Activated T-cell treated with anti-CD3 and anti-CD28 coated beads, Interleukin-2, amount 50 U/mL, for 24 hours (primary cell): ENCODE data around the gene HTRA3.

Experiments
- DNase-seq: peaks from one replicate; pipeline ENCODE4 v3.0.0-alpha.2; 2020
- H3K27ac Mint-ChIP-seq: 2 replicates; pipeline ENCODE4 v1.8.0; 2020; ENCODE audit warnings: mild to moderate bottlenecking, mixed read lengths
- H3K27me3 Mint-ChIP-seq: 2 replicates; pipeline ENCODE4 v1.8.0; 2020; ENCODE audit warnings: mixed read lengths
- H3K36me3 Mint-ChIP-seq: 2 replicates; pipeline ENCODE4 v1.8.0; 2020; ENCODE audit warnings: low read depth, mixed read lengths
- H3K4me1 Mint-ChIP-seq: 2 replicates; pipeline ENCODE4 v1.8.0; 2020; ENCODE audit warnings: low read depth, mixed read lengths
- H3K4me3 Mint-ChIP-seq: 2 replicates; pipeline ENCODE4 v1.8.0; 2020; ENCODE audit warnings: mild to moderate bottlenecking, moderate library complexity, mixed read lengths
- H3K9me3 Mint-ChIP-seq: 2 replicates; pipeline ENCODE4 v1.8.0; 2020; ENCODE audit warnings: mixed read lengths

The HTRA3 gene

GRCh38 chr4:8239226-8239625, 30.3 kb upstream of the HTRA3 start:
- Mint-ChIP-seq H3K4me1 (peaks cover 6% of the 10 kb centered on the region), H3K27ac (no peak overlapping the region), H3K27me3 (no peaks in the 10 kb centered on the region), H3K4me3 (no peak overlapping the region), H3K36me3 (peaks cover 3% of the 10 kb centered on the region), H3K9me3 (no peaks in the 10 kb centered on the region)
- DNase-seq: no peak

GRCh38 chr4:8239661-8240060, 29.9 kb upstream of the HTRA3 start:
- peaks cover 3% of the 10 kb centered on the region for H3K36me3 Mint-ChIP-seq

GRCh38 chr4:8240211-8241041, 29.1 kb upstream of the HTRA3 start:
- Mint-ChIP-seq H3K4me1 (peaks cover 6% of the 10 kb centered on the region), H3K9me3 (no peaks in the 10 kb centered on the region), H3K27me3 (no peaks in the 10 kb centered on the region), H3K27ac (no peak overlapping the region), H3K36me3 (peaks cover 3% of the 10 kb centered on the region), H3K4me3 (no peak overlapping the region)
- no peak for DNase-seq

More at GRCh38 chr4:8239661-8240060, 29.9 kb upstream of the HTRA3 start:
- Mint-ChIP-seq H3K27ac (no peak overlapping the region), H3K9me3 (no peaks in the 10 kb centered on the region), H3K4me3 (no peak overlapping the region), H3K27me3 (no peaks in the 10 kb centered on the region), H3K4me1 (peaks cover 6% of the 10 kb centered on the region)
- no peak for DNase-seq

GRCh38 chr4:8241211-8241779, 28.3 kb upstream of the HTRA3 start:
- Mint-ChIP-seq H3K4me3 (no peak overlapping the region), H3K4me1 (peaks cover 6% of the 10 kb centered on the region), H3K27me3 (no peaks in the 10 kb centered on the region), H3K27ac (no peak overlapping the region), H3K9me3 (no peaks in the 10 kb centered on the region), H3K36me3 (peaks cover 3% of the 10 kb centered on the region)
- no peak for DNase-seq

- H3K4me1 Mint-ChIP-seq: peaks cover 6% of the 10 kb centered on the region
- H3K9me3 Mint-ChIP-seq: no peaks in the 10 kb centered on the region
- H3K27me3 Mint-ChIP-seq: no peaks in the 10 kb centered on the region
- no peak overlapping the region for H3K27ac Mint-ChIP-seq
- DNase-seq: peak; percentile 92
- H3K4me3 Mint-ChIP-seq: no peak overlapping the region
- peaks cover 1% of the 10 kb centered on the region for H3K36me3 Mint-ChIP-seq
Observed at GRCh38 chr4:8241895-8242696, 27.5 kb upstream of the HTRA3 start.

- no peaks in the 10 kb centered on the region for H3K36me3 Mint-ChIP-seq
- no peak overlapping the region for H3K4me3 Mint-ChIP-seq
- H3K27ac Mint-ChIP-seq: no peak overlapping the region
- H3K27me3 Mint-ChIP-seq: no peaks in the 10 kb centered on the region
- no peaks in the 10 kb centered on the region for H3K9me3 Mint-ChIP-seq
- no peak for DNase-seq
- peaks cover 6% of the 10 kb centered on the region for H3K4me1 Mint-ChIP-seq
Observed at GRCh38 chr4:8242782-8243560, 26.6 kb upstream of the HTRA3 start.

- DNase-seq: no peak
- Mint-ChIP-seq H3K4me3 (no peak overlapping the region), H3K9me3 (no peaks in the 10 kb centered on the region), H3K4me1 (peaks cover 6% of the 10 kb centered on the region), H3K27ac (no peak overlapping the region), H3K27me3 (no peaks in the 10 kb centered on the region), H3K36me3 (no peaks in the 10 kb centered on the region)
Observed at GRCh38 chr4:8244001-8244757, 25.4 kb upstream of the HTRA3 start.

- H3K4me1 Mint-ChIP-seq: peaks cover 6% of the 10 kb centered on the region
- H3K4me3 Mint-ChIP-seq: no peak overlapping the region
- H3K27ac Mint-ChIP-seq: no peak overlapping the region
- no peaks in the 10 kb centered on the region for H3K36me3 Mint-ChIP-seq
- no peak for DNase-seq
- no peaks in the 10 kb centered on the region for H3K27me3 Mint-ChIP-seq
- no peaks in the 10 kb centered on the region for H3K9me3 Mint-ChIP-seq
Observed at GRCh38 chr4:8244931-8245460, 24.6 kb upstream of the HTRA3 start.

GRCh38 chr4:8245884-8246833, 23.4 kb upstream of the HTRA3 start:
- DNase-seq: no peak
- Mint-ChIP-seq H3K27me3 (no peaks in the 10 kb centered on the region), H3K4me1 (peaks cover 6% of the 10 kb centered on the region), H3K4me3 (no peak overlapping the region), H3K27ac (no peak overlapping the region), H3K36me3 (no peaks in the 10 kb centered on the region), H3K9me3 (no peaks in the 10 kb centered on the region)

- Mint-ChIP-seq H3K27me3 (no peaks in the 10 kb centered on the region), H3K36me3 (no peaks in the 10 kb centered on the region), H3K4me3 (no peak overlapping the region), H3K4me1 (no peaks in the 10 kb centered on the region), H3K9me3 (no peaks in the 10 kb centered on the region), H3K27ac (no peak overlapping the region)
- no peak for DNase-seq
Observed at GRCh38 chr4:8247047-8247930, 22.3 kb upstream of the HTRA3 start.

GRCh38 chr4:8248091-8248490, 21.5 kb upstream of the HTRA3 start:
- no peaks in the 10 kb centered on the region for H3K27me3 Mint-ChIP-seq
- no peak overlapping the region for H3K4me3 Mint-ChIP-seq
- DNase-seq: no peak
- no peaks in the 10 kb centered on the region for H3K36me3 Mint-ChIP-seq
- H3K9me3 Mint-ChIP-seq: no peaks in the 10 kb centered on the region
- no peak overlapping the region for H3K27ac Mint-ChIP-seq
- no peaks in the 10 kb centered on the region for H3K4me1 Mint-ChIP-seq

GRCh38 chr4:8250227-8250626, 19.3 kb upstream of the HTRA3 start:
- Mint-ChIP-seq H3K4me1 (no peaks in the 10 kb centered on the region), H3K27me3 (no peaks in the 10 kb centered on the region), H3K4me3 (no peak overlapping the region), H3K9me3 (no peaks in the 10 kb centered on the region), H3K36me3 (no peaks in the 10 kb centered on the region), H3K27ac (no peak overlapping the region)
- DNase-seq: no peak
